Suppressor macrophage (primary cell): ENCODE results near the gene CHGA.

Experiments used
- DNase-seq, 4 experiments: peaks; one replicate each; pipeline ENCODE4 v3.0.0-alpha.2; 2020 to 2022

The CHGA gene

DNA sequence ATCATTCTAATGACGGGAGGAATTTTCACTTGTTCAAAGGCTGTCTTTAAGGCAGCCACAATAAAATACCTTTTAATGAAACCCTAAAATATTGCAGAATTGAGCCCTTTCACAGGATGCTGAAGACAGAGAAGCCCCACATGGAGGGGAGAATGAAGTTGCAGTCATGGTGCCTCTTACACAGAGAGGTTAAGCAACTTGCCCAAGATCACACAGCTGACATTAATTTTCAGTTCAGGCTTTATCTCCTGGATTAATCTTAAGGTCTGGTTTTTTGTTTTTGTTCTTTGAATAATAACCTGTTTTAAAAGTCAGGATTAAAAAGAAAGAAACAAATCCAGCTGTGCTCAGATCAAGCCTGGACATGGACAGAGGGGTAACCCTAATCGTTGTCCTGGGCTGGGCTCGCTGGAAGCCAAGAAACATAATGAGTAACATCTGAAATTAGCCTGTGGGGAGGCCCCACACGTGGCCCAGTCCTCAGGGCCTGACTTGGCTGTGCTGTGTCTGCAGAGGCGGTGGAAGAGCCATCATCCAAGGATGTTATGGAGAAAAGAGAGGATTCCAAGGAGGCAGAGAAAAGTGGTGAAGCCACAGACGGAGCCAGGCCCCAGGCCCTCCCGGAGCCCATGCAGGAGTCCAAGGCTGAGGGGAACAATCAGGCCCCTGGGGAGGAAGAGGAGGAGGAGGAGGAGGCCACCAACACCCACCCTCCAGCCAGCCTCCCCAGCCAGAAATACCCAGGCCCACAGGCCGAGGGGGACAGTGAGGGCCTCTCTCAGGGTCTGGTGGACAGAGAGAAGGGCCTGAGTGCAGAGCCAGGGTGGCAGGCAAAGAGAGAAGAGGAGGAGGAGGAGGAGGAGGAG lies 8.0 kb downstream of the CHGA start:
- no peak for DNase-seq

DNA sequence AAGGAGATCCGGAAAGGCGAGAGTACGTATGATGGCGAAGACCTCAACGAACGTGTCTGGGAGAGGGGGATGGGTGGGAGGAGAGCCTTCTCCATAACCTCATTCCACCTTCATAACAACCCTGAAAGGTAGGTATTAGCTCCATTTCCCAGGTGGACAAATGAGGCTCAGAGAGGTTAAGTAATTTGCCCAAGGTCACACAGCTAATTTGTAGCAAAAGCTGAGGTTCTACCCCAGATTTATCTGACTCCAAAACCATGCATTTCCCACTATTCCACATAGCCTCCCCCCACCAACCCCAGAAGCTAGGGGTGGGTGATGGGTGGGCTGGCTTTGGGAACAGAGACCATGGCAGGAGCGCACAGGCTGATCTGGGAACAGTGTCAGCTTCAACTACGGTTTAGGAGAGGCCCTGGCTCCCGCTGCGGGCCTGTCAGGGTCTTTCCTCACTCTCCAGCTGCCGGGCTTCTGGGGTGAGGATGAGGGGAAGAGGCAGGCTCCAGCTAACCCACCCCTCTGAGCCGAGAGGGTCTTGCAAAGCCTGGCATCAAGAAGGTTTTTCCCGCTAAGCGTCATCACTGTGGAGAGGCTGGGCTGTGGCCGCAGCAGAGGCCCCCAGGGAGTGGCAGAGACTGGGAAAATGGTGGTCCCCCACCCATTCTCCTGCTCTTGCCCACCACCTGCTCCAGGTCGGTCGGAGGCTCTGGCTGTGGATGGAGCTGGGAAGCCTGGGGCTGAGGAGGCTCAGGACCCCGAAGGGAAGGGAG lies 8.9 kb downstream of the CHGA start:
- DNase-seq, result no peak

DNA sequence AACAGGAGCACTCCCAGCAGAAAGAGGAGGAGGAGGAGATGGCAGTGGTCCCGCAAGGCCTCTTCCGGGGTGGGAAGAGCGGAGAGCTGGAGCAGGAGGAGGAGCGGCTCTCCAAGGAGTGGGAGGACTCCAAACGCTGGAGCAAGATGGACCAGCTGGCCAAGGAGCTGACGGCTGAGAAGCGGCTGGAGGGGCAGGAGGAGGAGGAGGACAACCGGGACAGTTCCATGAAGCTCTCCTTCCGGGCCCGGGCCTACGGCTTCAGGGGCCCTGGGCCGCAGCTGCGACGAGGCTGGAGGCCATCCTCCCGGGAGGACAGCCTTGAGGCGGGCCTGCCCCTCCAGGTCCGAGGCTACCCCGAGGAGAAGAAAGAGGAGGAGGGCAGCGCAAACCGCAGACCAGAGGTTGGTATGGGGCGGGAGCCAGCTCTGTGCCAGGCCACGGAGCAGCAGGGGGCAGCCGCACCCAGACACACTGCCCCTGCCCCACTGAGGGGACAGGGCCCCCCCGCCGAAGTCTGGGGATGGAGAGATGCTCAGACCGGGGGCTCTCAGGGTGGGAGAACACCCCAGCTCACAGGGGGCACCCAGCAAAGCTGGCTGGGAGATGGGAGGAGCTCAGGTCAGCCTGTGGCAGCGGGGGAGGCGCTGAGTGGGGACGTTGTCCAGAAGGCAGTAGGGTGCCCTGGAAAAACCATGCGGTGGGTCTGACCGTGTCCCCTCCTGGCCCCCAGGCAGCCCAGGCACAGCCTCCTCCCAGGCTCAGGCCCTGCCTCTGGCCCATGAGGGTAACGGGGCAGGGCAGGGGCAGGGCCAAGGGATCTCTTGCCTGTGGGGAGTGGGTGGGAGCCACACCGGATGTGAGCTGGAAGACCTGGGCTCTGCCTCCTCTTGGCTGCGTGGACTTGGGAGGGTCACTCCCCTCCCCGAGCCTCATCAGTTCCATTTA lies 9.8 kb downstream of the CHGA start:
- no peak for DNase-seq

- DNase-seq, result no peak
These were observed 10.5 kb downstream of the CHGA start for GRCh38 chr14:92933481-92933880.

GRCh38 chr14:92934196-92935085 lies 11.5 kb downstream of the CHGA start:
- no peak for DNase-seq

DNA sequence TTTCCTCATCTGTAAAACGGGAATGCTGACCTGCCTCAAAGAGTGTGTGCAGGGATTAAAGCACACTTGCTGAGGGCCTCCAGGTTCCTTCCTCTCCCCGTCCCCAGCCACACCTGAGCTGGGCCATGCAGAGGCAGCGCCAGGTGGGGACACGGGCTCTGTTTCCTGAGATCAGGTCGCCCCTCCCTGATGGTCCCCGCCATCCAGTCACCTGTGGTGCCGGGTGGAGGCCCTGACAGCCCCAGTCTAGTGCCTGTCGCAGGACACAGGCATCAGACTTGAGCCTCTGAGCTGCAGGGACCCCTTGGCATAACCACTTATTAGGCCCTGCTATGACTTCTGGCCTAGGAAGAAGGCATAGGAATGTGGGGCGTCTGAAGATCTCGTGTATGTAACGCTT lies 12.5 kb downstream of the CHGA start:
- no peak for DNase-seq

GRCh38 chr14:92936085-92936484 lies 13.1 kb downstream of the CHGA start:
- no peak for DNase-seq

- no peak for DNase-seq
These were observed 14.3 kb downstream of the CHGA start for GRCh38 chr14:92937051-92937937.

DNA sequence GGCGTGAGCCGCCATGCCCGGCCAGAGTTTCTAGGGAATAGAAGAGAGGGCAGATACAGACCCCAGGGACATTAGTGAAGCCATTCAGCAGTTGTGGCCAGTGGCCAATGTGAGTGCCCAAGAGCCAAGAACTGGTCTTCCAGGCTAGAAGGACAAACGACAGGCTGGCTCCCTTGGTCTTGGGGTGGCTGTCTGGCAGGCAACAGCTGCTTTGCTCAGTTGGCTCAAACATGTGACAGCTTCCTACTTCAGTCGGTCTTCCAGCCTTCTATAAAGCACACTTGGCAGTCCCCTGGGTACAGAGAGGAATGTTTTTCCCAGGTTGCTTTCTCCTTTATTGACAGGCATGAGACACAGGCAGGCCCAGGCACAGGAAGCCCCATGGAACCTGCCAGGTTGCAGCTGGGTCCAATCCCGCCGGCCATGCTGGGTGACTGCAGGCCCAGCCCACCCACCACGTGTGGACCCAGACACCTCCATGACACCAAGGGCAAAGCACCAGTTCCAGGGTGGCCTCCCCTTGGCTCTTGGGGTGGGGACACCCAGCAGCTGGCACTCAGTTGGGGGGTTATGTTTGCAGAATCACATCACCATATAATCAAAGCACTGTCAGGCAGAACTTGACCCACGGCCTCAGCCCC lies 15.4 kb downstream of the CHGA start:
- no peak for DNase-seq

DNA sequence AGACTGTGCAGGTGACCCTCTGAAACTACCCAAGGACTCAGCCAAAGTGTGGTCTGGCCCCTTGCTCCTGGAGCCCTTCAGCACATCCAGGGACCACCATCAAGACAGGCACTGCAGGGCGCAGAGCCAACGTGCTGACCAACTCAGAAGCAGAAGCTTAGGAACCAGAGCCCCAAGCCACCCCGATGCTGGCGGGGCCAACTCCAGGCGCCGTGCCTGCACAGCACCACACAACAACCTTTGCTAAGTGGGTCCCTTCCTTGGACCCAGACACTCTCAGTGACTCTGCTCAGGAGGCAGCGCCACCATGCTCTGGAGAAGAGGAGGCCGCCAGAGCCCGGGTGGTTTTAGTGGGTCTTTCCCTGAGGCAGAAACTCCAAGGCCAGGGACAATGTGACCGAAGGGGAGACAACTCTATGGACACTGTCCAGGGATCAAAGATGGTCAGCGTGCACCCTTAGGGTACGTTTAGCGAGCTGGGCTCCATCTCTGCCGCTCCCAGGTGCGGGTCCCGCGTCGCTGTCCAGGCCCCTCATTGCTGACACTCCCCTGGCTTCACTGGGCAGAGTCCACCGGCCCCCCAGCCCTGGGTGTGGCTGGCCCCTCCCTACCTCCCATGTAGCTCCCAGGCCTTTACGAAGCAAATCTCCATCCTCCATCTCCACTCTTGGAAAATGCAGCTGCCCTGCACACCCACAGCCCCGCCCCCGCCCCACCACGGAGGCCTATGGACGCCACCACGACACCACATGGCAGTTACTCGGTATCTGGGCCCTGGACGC lies 16.1 kb downstream of the CHGA start:
- no peak for DNase-seq

- DNase-seq, result no peak
These were observed 16.7 kb downstream of the CHGA start for GRCh38 chr14:92939699-92940098.

DNA sequence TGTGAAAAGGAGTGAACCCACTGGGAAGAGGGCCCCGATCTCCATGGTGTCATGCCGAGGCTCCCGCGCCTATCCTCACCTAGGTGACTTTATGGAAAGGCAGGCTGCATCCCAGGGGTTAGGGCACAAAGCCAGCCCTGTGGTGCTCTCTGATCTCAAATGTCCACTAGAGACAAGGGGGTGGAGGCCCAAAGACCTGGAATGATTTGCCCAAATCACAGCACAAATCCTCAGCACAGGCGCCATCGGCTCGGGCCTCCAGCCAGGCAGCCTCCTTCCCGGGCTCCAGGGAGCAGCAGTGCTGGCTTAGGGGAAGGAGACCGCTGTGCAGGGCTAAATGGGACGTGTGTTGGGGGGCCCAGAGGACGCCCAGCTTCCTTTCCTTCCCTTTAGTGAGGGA lies 17.6 kb downstream of the CHGA start:
- DNase-seq, result no peak

DNA sequence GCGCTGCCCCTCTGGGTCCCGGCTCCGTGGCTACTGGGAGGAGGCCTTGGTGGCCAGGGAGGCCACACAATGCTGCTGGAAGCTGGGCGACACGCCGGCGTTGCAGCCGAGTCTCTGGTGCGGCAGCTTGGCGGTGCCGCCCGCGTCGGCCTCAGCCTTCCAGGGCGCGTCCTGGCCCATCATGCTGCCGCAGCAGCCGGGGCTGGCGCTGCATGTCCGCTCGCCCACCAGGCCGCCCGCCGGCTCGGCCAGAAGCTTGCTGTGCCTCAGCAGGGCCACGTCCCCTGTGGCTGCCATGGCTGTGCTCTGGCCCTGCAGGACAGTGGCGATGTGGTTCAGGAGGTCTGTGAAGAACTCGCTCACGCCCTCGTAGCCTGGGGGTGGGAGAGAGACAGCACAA lies 18.6 kb downstream of the CHGA start:
- no peak for DNase-seq

GRCh38 chr14:92942136-92942535 lies 19.2 kb downstream of the CHGA start:
- DNase-seq, result no peak

- DNase-seq, result no peak
These were observed 19.6 kb downstream of the CHGA start for GRCh38 chr14:92942576-92942975.

- DNase-seq, result no peak
These were observed 20.2 kb downstream of the CHGA start for GRCh38 chr14:92942976-92943710.

- no peak for DNase-seq
These were observed 21.1 kb downstream of the CHGA start for GRCh38 chr14:92943855-92944570.

GRCh38 chr14:92944976-92945375 lies 22.0 kb downstream of the CHGA start:
- no peak for DNase-seq
